ENCODE results near the gene PRR33. TPM values are rescaled to one million over a fixed set of nuclear protein-coding genes. Genes with fewer than 3 reads are reported as not detected.
"Not testable (repeated sequence)": the region's sequence is repeated elsewhere in the genome, so short reads cannot be mapped to it uniquely, and the experiment has no call there.

The PRR33 gene
- not detected in 2 replicates for total RNA-seq (2014; rRNA removed; shearing (Covaris generic))

- no peak for DNase-seq (ENCODE audit: low spot score)
Observed at GRCh38 chr11:1891831-1892115, at the start of gene PRR33. PRR33 (minus strand) TSS chr11:1891895; CDS start chr11:1890584, 1,311 bp downstream.

GRCh38 chr11:1939788-1940187 is 48.1 kb upstream of the PRR33 start:
- DNase-seq (ENCODE audit: low spot score): not testable (repeated sequence)

- no peak for DNase-seq (ENCODE audit: low spot score)
Observed at GRCh38 chr11:1939006-1939625, 47.4 kb upstream of the PRR33 start.

GRCh38 chr11:1938343-1939005 is 46.8 kb upstream of the PRR33 start:
- no peak for DNase-seq (ENCODE audit: low spot score)

DNA sequence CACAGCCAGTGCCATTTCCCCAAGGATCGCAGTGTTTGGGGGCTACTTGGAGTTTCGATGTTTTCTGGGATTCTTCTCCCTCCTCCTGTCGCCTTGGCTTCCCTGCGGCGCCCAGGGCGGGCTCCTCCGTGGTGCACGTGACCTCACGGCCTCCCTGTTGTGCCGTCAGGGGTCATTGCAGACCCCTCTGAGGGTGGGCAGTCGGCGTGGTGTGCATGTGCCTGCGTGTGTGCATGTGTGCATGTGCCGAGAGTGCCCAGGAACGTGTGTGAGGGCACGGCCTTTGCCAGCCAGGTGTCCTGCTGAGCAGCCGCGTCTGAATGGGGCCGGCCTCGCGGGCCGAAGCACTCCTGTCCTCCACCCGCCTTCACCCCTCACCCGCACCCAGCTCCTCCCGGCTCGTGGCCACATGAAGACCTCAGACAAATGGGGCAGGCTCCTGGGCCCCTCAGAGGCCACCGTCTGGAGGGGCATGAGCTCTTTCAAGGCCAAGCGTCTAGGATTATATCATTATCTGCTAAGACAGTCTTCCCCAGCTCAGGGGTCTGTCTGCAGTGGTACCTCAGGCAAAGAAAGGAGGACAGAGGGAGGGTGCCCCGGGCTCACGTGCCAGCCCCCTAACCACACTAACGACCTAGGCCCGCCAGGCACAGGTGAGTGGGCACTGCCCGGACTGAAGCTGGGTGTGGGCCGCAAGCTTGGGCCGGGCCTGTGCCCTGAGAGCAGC is 46.1 kb upstream of the PRR33 start:
- DNase-seq (ENCODE audit: low spot score): no peak

DNA sequence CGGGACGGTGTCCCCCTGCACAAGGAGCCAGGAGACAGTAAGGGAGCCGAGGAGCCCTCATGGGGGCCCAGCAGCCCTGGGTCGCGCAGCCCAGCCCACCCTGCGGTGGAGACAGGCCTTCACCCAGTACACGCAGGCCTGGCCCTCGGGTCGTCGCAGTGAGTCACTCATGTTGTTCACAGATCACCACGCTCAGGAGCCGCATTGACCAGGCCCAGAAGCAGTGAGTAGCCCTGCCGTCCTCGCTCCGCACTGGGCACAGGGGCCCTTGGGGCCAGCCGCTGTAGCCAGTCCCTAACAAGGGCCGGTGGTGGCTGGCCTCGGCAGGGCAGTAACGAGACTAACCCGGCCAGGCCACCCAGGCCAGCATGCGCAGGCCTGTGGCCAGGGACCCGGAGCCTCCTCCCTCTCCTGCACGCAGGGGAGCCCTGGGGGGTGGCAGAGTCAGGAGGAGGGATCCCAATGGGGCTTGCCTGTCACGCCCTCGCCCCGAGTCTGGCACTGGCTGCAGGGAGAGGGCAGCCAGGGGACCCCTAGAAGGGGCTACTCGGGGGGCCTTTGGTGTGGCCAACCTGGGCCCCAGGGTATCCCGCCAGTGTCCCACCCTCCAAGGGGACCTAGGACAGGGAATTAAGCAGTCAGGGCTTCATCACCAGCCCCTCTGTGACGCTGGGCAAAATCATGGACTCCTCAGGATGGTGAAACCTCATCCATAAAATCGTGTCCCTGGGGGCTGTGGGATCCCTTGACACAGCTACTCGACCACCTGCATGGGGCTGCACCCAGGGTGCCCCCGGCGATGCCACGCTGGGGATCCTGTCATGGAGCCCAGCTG is 45.3 kb upstream of the PRR33 start:
- DNase-seq (ENCODE audit: low spot score): no peak

DNA sequence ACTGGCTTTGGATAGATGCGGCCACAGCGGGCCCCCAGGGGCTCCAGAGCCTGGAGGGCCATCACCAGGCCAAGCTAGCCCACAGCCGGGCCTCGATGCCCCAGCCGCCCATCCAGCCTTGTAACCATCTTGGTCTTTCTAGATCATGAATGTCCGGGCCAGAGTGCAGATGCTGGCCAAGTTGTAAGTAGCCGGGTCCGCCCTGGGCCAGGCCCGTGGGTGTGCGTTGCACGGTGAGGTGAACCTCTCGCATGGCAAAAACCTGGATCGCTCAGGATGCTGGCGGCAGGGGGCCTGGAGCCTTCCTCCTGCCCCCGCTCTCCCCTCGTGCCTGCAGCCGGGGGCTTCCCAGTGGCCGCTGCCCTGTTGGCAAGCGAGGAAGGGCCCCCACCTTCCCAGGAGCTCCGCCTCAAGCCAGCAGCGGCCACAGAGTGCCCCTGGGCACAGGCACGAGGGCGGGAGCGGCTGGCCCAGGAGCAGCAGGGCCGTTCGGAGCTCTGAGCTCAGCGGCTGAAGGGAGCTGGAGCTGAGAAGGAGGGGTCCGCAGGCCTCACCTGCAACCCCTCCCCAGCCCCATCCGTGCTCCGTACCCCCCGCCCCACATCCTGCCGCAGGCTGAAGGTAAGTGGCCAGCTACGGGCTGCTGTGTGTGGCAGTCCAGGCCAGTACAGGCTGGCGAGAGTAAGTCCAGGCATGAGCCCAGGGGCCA is 44.5 kb upstream of the PRR33 start:
- DNase-seq (ENCODE audit: low spot score): no peak

DNA sequence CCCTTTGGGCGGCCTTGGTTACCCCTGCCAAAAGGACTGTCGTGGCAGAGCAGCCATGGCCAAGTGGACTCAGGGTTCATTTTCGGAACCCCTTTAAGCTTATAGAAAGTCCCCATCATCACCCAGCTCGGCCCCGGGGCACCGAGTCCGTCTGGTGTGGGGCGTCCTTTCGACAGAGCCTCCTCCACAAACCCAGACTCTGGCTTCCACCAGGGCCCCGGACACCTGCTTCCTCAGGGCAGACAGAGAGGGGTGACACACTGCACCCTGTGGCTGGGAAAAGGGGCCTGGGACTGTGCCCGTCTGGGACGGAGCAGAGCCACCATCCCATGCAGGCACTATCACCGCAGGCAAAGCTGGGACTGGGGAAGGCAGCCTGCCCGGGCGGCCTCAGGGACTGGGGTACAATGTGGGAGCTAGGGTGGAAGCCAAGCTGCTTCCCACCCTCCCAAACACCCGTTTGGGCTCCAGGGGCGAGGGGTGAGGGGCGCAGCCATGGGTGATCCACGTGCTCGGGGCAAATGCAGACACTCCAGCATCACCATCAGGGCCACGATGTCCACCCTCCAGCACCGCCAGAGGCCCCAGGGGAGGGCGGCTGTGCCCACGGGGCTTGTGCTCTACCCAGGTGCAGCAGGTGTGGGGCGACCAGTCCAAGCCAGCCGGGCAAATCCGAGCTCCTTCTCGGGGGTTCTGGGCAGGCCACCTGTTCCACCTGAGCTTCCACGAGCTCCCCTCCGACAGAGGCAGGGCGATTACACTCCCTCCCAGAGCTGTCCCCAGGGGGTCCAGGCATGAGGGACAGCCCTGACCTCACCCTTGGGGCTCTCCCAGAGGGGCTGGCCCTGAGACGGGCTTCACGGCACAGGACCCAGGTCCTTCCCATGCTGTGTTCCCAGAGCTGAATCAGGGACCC is 43.7 kb upstream of the PRR33 start:
- no peak for DNase-seq (ENCODE audit: low spot score)

DNA sequence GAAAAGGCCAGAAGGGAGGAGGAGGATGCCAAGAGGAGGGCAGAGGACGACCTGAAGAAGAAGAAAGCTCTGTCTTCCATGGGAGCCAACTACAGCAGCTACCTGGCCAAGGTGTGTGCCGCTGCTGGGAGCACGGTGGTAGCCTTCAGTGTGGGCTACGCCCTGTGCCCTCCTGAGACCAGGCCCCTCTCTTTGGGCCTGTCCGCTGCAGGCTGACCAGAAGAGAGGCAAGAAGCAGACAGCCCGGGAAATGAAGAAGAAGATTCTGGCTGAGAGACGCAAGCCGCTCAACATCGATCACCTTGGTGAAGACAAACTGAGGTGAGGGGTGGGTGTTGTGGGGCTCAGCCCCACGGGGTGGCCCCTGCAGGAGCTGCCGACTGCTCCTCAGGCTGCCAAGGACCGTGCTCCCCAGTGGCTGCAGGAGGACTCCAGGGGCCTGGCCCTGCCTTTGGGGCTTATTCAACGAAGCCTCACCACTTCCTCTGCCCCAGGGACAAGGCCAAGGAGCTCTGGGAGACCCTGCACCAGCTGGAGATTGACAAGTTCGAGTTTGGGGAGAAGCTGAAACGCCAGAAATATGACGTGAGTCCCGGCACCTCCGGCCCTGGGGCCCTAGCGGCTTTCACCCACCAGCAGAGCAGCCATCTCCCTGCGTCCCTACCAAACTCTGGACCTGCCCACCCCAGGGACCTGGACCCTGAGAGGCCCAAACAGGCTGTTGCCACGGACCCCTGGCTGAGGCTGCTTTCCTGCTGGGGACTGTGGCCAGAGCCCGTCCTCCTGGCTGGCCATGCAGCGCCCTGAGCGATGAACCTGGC is 42.9 kb upstream of the PRR33 start:
- DNase-seq (ENCODE audit: low spot score): no peak

DNA sequence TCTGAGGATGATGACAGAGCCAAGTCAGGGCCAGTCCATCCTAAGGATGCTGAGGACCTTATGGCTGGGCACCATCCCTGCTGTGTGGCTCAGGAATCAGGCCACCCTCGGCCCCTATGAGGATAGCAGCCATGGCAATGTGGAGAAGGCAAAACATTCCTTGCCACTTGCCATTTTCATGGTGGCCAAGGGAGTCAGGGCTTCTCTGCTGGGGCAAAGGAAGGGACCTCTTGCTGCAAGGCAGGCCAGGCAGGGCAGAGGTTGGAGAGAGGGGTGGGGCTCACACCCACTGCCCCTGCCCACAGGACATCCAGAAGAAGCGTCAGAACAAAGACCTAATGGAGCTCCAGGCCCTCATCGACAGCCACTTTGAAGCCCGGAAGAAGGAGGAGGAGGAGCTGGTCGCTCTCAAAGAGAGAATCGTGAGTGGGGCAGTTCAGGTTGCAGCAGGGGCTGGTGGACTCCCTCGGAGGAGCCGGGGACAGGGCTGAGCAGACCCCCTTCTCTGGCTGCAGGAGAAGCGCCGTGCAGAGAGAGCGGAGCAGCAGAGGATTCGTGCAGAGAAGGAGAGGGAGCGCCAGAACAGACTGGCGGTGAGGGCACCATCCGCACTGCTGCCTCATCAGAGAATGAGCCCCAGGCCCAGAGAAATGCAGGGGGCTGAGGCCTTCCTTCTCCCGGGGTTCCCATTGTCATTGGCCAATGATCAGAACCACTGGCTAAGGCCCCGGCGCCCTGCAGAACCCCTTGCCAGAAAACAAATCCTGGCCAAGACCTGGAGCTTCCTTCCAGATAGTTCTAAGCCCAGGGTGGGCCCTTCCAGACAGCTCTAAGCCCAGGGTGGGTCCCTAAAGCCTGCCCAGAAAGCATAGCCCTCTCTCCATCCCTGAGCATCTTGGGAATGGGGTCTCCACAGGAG is 42.0 kb upstream of the PRR33 start:
- no peak for DNase-seq (ENCODE audit: low spot score)

GRCh38 chr11:1932681-1933080 is 41.0 kb upstream of the PRR33 start:
- DNase-seq (ENCODE audit: low spot score): no peak

GRCh38 chr11:1932105-1932480 is 40.4 kb upstream of the PRR33 start:
- no peak for DNase-seq (ENCODE audit: low spot score)

- DNase-seq (ENCODE audit: low spot score): no peak
Observed at GRCh38 chr11:1931341-1932104, 39.8 kb upstream of the PRR33 start.

DNA sequence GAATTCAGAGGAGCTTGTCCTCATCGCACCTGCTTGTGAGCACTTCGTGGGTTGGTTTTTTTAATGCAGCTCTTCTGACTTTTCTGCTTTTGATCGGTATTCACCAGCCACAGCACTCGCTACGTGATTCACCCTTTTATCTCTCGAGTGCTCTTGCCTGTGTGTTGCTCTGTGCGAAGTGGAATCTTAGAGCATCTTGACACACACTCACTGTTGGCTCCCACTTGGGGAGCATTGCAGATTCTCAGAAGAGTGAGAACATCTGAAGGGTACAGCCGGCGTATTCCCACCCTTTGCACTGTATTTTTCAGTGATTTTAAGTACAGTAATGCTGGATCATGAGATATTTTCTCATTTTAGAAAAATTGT is 38.8 kb upstream of the PRR33 start:
- DNase-seq (ENCODE audit: low spot score): no peak

GRCh38 chr11:1929621-1930461 is 38.1 kb upstream of the PRR33 start:
- DNase-seq (ENCODE audit: low spot score): no peak

- DNase-seq (ENCODE audit: low spot score): no peak
Observed at GRCh38 chr11:1928891-1929541, 37.3 kb upstream of the PRR33 start.

Measured in A172 (cell line).